ENCODE data around the gene HDAC9.

Gene HDAC9

GRCh38 chr7:18653381-18654155 is 158.0 kb downstream of the HDAC9 start:
- in situ Hi-C loops (cut with MboI; ENCODE audit: low sequenced_read_pairs): loop anchor here (25.0 kb wide), 1 partner anchor 291 kb away; no protein-coding TSS in a partner anchor

- in situ Hi-C loops (cut with MboI; ENCODE audit: low sequenced_read_pairs): loop anchor here (25.0 kb wide), 1 partner anchor 292 kb away; no protein-coding TSS in a partner anchor
Measured at GRCh38 chr7:18654709-18655108, 159.2 kb downstream of the HDAC9 start.

DNA sequence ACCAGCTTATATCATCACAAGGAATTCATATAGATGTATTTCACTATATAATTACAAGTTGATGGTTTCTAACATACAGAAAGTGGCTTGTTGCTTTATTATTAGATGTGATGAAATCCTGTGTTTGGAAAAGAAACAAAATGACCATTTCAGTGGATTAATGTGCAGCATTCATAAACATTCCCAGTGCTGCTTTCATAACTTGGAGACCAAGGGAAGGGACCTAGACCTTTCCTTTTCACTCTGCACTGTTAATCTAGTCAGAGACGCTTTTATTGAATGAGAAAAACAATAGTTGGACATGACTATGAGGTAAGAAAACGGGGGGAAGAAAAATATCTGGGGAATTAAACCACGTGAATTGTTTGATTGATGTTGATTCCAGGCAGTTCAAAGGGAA is 160.0 kb downstream of the HDAC9 start:
- in situ Hi-C loops (cut with MboI; ENCODE audit: low sequenced_read_pairs): loop anchor here (25.0 kb wide), 1 partner anchor 293 kb away; no protein-coding TSS in a partner anchor

DNA sequence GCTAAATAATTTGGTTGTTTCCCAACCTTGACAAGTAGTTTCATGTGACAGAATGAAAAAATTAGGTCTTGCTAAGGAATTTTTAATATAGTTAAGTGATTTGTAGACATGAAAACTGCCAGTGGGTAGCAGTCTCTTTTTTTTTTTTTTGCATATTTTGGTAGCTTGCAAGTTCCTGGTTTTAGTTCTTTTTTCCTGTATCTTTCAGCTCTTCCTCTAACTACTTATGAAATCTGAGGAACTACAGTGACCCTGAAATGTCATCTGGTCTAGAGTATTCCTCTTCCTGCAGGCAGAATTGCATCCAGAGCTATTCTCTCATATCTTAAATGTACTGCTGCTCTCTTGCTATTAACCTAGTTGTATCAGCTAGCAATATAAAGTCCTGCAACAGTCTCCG is 160.4 kb downstream of the HDAC9 start:
- in situ Hi-C loops (cut with MboI; ENCODE audit: low sequenced_read_pairs): loop anchor here (25.0 kb wide), 1 partner anchor 294 kb away; no protein-coding TSS in a partner anchor

DNA sequence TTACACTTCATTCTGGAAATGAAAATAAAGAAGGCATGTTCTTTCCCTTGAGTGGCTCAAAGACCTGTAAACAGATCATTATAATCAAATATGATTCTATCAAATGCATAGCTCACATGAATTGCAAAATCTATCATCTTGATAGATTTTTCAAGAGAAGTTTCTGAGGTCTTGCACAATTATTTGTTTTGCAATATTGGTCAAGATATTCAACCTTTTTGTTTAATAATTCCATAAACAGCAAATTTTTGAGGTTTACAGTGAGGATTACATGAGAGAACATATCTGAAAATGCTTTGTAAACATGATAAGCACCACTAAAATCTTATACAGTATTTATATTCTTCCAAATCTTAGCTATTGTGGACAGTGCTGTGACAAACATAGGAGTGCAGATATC is 160.8 kb downstream of the HDAC9 start:
- in situ Hi-C loops (cut with MboI; ENCODE audit: low sequenced_read_pairs): loop anchor here (25.0 kb wide), 1 partner anchor 294 kb away; no protein-coding TSS in a partner anchor

DNA sequence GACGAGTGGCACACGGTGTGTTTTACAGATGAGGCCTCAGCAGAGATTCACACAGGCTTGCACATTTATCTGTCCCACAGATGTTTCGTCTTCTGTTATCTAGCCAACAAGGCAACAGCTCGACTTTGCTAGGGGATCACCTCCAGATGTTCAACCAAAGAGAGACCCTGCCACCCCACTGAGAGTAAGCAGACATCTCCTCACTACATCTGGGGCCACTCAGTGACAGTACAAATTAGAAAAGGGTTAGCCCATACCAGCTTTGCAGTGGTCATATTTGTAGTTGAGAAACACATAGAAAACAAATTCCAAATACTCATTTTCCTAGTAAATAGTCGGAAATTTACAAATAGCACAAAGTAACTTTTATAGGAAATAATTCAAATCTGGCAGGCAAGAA is 164.2 kb downstream of the HDAC9 start:
- in situ Hi-C loops (cut with MboI; ENCODE audit: low sequenced_read_pairs): loop anchor here (25.0 kb wide), 1 partner anchor 297 kb away; no protein-coding TSS in a partner anchor

- in situ Hi-C loops (cut with MboI; ENCODE audit: low sequenced_read_pairs): loop anchor here (25.0 kb wide), 1 partner anchor 301 kb away; no protein-coding TSS in a partner anchor
Measured at GRCh38 chr7:18663321-18663720, 167.8 kb downstream of the HDAC9 start.

DNA sequence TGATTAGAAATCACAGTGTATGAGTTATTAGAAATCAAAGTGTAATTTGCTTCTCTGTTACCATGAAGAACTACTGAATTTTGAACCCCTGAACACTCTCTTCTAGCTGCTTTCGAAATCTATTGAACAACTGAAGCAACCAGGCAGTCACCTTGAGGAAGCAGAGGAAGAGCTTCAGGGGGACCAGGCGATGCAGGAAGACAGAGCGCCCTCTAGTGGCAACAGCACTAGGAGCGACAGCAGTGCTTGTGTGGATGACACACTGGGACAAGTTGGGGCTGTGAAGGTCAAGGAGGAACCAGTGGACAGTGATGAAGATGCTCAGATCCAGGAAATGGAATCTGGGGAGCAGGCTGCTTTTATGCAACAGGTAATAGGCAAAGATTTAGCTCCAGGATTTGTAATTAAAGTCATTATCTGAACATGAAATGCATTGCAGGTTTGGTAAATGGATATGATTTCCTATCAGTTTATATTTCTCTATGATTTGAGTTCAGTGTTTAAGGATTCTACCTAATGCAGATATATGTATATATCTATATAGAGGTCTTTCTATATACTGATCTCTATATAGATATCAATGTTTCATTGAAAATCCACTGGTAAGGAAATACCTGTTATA is 170.7 kb downstream of the HDAC9 start:
- in situ Hi-C loops (cut with MboI; ENCODE audit: low sequenced_read_pairs): loop anchor here (25.0 kb wide), 1 partner anchor 304 kb away; no protein-coding TSS in a partner anchor

DNA sequence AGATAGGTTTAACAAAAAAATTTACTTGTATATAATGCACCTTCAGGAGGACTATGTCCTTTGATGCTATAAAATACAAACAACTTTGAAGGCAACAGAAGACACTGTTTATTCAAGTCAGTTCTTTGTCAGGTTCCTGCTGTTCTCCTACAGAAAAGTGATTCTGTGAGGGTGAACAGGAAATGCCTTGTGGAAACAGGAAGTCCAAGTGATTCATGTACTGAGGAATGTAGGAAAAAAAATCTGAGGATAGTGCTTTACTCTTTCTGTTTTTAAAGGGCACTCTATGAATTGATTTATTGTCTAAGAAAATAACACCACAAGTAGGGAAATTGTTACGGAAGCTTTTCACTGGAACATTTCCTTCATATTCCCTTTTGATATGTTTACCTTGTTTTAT is 171.9 kb downstream of the HDAC9 start:
- in situ Hi-C loops (cut with MboI; ENCODE audit: low sequenced_read_pairs): loop anchor here (25.0 kb wide), 1 partner anchor 305 kb away; no protein-coding TSS in a partner anchor

GRCh38 chr7:18671176-18671575 is 175.6 kb downstream of the HDAC9 start:
- in situ Hi-C loops (cut with MboI; ENCODE audit: low sequenced_read_pairs): loop anchor here (25.0 kb wide), 1 partner anchor 309 kb away; no protein-coding TSS in a partner anchor

- in situ Hi-C loops (cut with MboI; ENCODE audit: low sequenced_read_pairs): no loop called here
Measured at GRCh38 chr7:18675579-18675978, 180.0 kb downstream of the HDAC9 start.

DNA sequence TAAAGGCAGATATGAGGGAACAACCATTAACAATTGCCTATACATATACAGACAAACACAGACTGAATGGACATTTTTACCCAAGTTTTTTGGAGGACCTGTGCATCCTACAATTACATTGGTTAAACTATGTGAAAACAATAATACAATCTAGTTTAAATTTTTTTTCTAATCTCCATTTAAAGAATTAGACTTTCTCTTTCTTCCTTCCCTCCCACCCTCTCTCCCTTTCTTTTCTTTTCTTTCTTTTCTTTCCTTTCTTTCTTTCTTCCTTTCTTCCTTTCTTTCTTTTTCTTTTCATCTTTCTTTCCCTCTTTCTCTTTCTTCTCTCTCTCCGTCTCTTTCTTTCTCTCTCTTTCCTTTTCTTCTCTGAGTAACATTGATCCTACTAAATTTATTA is 183.7 kb downstream of the HDAC9 start:
- in situ Hi-C loops (cut with MboI; ENCODE audit: low sequenced_read_pairs): no loop called here

DNA sequence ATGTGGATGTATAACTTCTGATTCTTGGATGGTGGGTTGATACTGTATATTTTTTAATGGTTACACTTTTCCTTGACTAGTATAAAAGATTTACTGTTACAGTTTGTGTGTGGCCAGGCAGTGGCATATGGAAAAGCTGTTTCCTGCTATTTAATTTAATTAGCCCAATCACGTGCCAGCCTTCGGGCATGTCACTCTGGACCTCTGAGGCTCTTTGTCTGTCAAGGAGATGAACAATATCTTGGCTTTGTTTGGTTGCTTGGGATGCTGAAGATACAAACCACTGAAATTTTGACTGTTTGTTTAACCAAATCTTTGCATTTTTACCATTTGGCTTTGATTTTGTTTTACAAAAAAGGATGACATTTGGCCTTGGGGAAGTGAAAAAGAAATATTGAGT is 185.0 kb downstream of the HDAC9 start:
- in situ Hi-C loops (cut with MboI; ENCODE audit: low sequenced_read_pairs): no loop called here

- in situ Hi-C loops (cut with MboI; ENCODE audit: low sequenced_read_pairs): no loop called here
Measured at GRCh38 chr7:18684916-18685315, 189.4 kb downstream of the HDAC9 start.

DNA sequence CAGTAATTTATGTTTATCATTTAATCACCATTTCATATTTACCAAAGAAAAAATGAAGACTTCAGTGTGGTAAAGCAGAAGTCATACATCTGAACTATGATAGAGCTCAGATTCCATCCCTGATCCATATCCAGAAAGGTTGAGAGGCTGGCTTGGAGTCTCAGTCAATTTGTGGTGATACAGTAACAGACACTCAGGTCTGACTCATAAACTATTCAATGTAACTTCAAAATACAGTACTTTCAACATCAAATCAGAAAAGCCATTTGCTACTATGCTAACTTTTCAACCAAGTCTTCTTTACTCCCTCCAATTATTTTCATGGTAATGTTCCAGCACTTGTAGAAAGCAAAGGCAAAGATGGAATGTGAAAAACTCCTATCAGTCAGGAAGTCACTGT is 190.4 kb downstream of the HDAC9 start:
- in situ Hi-C loops (cut with MboI; ENCODE audit: low sequenced_read_pairs): no loop called here

DNA sequence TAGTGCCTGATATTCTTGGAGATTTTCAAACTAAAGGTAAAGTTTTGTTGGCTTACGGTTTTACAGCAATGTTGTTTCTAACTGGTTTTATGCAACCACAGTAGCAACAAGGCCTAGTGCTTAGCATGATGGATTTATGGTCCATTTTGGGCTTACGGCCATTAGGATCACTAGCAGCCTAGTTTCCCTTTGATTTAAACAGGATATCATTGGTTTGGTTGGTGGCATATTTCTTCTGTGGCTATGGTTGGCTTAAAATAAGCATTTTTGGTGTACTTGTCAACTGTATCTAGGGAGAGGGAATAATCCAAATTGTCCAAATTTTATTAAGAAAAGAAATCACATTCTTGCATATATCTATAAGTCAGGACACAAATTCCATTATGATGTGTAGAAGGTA is 194.0 kb downstream of the HDAC9 start:
- in situ Hi-C loops (cut with MboI; ENCODE audit: low sequenced_read_pairs): no loop called here

DNA sequence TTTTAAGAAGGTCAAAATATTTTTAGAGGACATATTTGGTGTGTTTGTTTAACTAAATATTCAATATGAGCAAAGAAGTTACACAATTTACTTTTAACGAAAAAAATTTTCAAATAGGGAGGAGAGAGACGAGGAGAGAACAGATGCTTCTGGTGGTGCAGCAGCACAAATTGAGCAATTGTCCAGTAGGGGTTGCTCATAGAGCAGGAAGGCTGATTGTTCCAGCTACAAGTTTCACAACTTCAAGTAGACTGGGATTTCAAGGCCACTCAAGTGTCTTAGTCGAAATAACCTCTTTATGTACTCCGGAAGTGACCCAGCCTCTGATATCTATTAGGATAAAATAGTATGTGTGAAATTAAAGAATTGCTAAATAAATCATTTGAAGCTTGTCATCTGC is 197.9 kb downstream of the HDAC9 start:
- in situ Hi-C loops (cut with MboI; ENCODE audit: low sequenced_read_pairs): no loop called here

- in situ Hi-C loops (cut with MboI; ENCODE audit: low sequenced_read_pairs): no loop called here
Measured at GRCh38 chr7:18693816-18694215, 198.3 kb downstream of the HDAC9 start.

DNA sequence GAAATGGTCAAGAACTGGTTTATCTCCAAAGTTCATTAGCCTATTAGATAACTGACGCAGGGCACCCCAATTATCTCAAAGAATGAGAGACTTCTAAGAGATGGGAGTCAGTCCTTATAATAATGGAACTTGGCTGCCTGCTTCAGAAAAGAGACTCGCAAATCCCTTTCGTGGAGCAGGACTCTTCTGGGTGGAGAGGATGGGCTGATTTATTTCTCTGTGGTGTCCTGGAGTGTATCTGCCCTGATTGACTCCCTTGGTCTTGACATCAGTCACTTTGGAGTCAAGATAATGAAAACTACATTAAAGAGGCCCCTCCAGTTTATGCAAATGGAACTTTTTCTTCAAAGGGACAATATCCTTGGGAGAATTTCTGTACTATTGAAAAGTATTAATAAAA is 198.9 kb downstream of the HDAC9 start:
- in situ Hi-C loops (cut with MboI; ENCODE audit: low sequenced_read_pairs): no loop called here

GRCh38 chr7:18694911-18695310 is 199.4 kb downstream of the HDAC9 start:
- in situ Hi-C loops (cut with MboI; ENCODE audit: low sequenced_read_pairs): no loop called here

DNA sequence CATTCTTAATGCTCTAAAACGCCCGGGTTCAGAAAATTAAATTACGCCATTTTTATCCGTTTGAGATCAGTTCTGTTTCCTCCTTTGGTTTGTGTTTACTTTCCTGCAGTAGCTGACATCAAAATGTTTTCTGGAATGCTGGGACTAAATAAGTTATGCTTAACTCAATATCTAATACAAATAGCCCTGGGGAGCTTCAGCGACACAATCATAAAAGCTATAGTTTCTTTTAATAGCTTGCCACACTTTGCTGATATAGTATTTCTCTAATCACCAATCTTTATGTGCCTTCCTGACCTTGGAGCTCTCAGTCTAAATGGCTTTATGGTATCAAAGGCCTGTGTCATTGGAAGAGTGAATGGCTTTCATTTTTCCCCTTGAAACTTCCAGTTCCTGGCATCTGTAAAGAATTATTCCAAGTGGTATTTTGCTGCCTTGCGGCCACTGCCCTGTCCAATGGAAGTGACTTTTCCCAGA is 202.7 kb downstream of the HDAC9 start:
- in situ Hi-C loops (cut with MboI; ENCODE audit: low sequenced_read_pairs): no loop called here

DNA sequence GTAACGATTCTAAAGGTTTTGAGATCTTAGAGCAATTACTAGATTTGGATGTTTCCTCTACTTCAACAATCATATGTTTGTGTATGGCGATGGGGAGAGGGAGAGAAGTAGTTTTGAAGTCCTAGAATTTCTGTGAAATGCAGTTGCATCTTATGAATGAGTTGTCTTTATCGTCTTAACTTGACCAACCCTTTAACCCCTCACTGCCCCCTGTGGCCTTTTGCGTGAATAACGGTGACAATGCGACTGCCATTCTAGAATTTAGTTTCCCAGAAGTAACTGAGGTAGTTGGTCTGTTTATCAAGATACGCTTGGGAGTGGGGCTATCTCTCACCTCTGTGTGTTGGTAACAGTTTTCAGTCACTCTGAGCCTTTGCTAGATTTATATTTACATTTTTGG is 204.6 kb downstream of the HDAC9 start:
- in situ Hi-C loops (cut with MboI; ENCODE audit: low sequenced_read_pairs): no loop called here

All from HL-60/S4 (cell line).